Jurkat, Clone E6-1 (cell line): ENCODE measurements around the gene CACNA1I.

ENCODE experiments used
- DNase-seq: peaks from one replicate; pipeline ENCODE4 v3.0.0-alpha.2; 2011; ENCODE audit warnings: low read depth, low spot score
- H3K4me3 ChIP-seq: 2 replicates; pipeline ENCODE4 v1.5.1; 2011; ENCODE audit warnings: mild to moderate bottlenecking, low read length, control low read depth, moderate library complexity

The CACNA1I gene

GRCh38 chr22:39631381-39632286 lies 61.1 kb downstream of the CACNA1I start:
- no peak overlapping the region for H3K4me3 ChIP-seq
- DNase-seq, result no peak

- no peak overlapping the region for H3K4me3 ChIP-seq
- no peak for DNase-seq
These were observed 64.2 kb downstream of the CACNA1I start for GRCh38 chr22:39634530-39635405.

GRCh38 chr22:39635719-39636118 lies 65.2 kb downstream of the CACNA1I start:
- H3K4me3 ChIP-seq, result no peak overlapping the region
- DNase-seq, result no peak

GRCh38 chr22:39638958-39639357 lies 68.4 kb downstream of the CACNA1I start:
- H3K4me3 ChIP-seq, result no peak overlapping the region
- no peak for DNase-seq

- no peak for DNase-seq
- H3K4me3 ChIP-seq, result no peak overlapping the region
These were observed 71.2 kb downstream of the CACNA1I start for GRCh38 chr22:39641660-39642310.

- no peak overlapping the region for H3K4me3 ChIP-seq
- no peak for DNase-seq
These were observed 72.9 kb downstream of the CACNA1I start for GRCh38 chr22:39643311-39644083.

- no peak for DNase-seq
- H3K4me3 ChIP-seq, result no peak overlapping the region
These were observed 75.0 kb downstream of the CACNA1I start for GRCh38 chr22:39645532-39645931.

GRCh38 chr22:39646398-39647063 lies 76.0 kb downstream of the CACNA1I start:
- no peak for DNase-seq

GRCh38 chr22:39647836-39648629 lies 77.5 kb downstream of the CACNA1I start:
- no peak overlapping the region for H3K4me3 ChIP-seq
- no peak for DNase-seq

More at GRCh38 chr22:39646398-39647063, 76.0 kb downstream of the CACNA1I start:
- H3K4me3 ChIP-seq, result no peak overlapping the region

GRCh38 chr22:39648630-39648950 lies 78.0 kb downstream of the CACNA1I start:
- no peak overlapping the region for H3K4me3 ChIP-seq
- no peak for DNase-seq

GRCh38 chr22:39649500-39650089 lies 79.0 kb downstream of the CACNA1I start:
- H3K4me3 ChIP-seq, result no peak overlapping the region
- no peak for DNase-seq

- no peak overlapping the region for H3K4me3 ChIP-seq
- DNase-seq, result no peak
These were observed 80.8 kb downstream of the CACNA1I start for GRCh38 chr22:39651053-39651996.

- no peak for DNase-seq
- no peak overlapping the region for H3K4me3 ChIP-seq
These were observed 82.6 kb downstream of the CACNA1I start for GRCh38 chr22:39652990-39653786.

- no peak overlapping the region for H3K4me3 ChIP-seq
- DNase-seq, result no peak
These were observed 83.2 kb downstream of the CACNA1I start for GRCh38 chr22:39653787-39654077.

GRCh38 chr22:39654131-39654926 lies 83.8 kb downstream of the CACNA1I start:
- no peak overlapping the region for H3K4me3 ChIP-seq
- DNase-seq, result no peak
